SW 1271 (cell line): ENCODE data around the gene GADL1.

ENCODE experiments used
- DNase-seq, 2 experiments: peaks; one replicate each; lab custom pipeline; 2025; lab: John Stamatoyannopoulos, UW

The GADL1 gene

DNA sequence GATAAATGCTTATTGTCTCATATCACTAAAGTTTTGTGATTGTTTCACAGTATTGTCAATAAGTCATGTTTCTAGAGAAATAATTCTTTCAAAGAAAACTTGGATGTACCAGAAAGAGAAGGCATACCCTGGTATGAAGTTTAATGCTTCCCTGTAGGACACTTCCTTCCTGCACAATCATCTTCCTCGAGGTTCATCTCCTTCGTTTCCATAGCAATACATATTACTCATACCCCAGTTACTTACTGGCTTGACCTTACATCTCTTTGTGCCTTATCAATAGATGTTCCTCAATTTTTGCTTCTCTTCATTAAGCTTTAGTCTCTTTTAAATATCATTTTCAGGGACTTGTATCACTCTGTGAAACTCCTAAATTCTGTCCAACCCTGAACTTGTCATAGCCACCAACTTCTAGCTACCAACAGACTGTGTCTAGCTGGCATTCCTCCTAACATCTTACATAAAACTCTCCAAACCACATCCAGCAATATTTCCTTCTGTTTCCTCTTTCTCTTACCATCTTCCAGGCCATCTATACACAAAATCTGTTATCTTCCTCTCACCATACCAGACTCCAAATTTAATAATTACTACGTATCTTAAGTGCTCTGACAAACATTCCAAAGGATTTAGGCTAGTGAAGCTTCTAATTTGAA is 134.3 kb downstream of the GADL1 start:
- no peak for DNase-seq

DNA sequence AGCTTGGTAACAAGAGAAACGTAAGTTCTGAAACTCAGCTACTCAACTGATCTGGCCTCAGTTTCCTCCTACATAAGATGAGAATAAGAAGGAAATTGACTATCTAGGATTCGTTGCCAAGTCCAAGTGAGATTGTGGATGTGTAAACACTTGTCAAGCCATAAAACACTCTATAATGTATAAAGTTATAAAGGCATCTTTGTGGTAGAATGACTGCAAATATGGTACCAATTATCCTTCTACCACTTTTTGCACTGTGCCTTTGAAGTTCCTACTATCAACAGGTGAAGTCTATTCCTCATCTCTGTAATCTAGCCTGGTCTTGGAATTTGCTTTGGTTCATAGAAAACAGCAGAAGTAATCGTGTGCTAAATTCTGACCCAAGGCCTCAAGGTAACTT is 138.2 kb downstream of the GADL1 start:
- no peak for DNase-seq

DNA sequence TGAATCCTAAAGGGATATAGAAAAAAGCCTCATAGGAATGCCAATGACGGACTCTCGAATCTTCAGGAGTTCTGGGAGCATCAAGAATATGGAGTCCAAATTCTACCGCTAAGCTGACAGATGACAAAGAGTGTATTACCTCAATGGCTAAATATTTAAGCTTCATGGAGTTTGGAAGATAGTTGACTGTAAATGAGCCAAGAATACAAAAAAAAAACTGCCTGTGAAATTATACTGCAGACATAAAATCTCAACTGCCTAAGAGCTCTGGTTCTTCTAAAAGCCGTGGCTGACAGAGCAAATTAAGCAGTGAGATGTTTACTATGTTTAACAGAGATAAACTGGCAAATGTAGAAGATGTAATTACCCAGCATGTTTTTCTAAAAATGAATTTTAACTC is 140.0 kb downstream of the GADL1 start:
- DNase-seq = no peak

DNA sequence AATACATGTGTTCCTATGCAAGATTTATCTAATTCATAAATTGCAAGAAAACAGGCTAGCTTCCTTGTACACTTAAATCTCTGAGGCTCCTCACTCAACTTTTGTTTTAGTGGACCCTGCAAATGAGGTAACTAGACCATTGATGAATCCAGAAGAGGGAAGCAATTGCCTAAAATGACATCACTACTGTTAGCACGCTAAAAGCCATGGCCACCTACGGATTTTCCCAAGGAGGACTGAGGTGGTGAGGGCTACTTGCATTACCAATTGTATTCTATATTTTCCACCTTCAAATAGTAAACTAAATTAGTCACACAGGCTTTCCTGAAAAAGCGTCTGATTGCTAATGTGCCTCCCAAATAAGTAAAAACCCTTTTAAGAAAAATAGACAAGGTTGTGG is 140.7 kb downstream of the GADL1 start:
- no peak for DNase-seq

- DNase-seq = no peak
These were observed 141.5 kb downstream of the GADL1 start for GRCh38 chr3:30752970-30753369.

- DNase-seq = no peak
These were observed 142.0 kb downstream of the GADL1 start for GRCh38 chr3:30752491-30752890.

DNA sequence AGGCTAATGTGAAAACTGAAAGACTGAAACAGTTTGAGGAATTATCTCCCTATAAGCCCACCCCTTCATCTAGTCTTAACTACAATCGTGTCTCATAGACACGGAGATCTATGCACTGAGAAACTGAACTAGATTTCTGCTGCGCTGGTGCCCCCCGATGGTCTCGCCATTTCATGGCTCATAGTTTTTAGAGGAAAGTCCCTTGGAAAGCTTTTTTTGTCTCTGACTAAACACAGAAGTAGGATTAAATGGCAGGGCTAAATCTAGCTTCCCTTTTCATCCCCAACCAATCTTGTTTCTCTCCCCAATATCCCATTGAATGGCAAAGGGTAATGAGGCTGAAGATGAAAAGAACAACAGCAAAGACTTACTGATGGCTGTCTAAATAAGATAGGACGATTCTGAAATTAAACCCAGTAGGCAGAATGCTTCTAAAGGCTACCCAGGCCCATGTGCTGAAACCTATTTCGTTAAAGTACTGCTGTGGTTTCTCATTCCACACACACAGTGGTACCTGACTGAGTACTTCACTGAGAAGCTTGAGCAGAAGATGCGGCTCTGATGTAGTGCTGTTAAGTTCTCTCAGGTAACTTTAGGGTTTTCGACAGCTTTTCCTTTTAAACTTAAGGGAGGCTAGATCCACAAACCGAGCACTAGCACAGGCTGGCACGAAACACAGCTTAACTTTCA is 142.7 kb downstream of the GADL1 start:
- peak; percentile 4 to 30 for DNase-seq

DNA sequence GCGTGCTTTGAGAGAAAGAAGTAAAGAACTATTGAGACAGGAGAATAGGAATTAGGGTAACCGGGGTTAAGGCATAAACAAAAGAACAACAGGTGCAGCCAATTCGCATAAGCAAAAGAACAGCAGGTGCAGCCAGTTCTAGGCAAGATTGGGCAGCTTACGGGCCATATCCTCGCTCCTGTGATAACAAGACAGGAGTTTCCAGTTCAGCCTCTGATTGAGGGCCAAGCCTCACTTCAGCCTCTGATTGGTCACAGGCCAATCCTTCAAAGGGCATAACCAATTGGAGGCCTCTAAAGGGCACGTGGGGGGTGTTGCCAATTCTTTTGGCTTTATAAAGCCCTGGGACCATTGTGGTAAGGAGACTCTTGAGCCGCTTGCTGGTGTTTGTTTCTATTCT is 143.5 kb downstream of the GADL1 start:
- no peak for DNase-seq

DNA sequence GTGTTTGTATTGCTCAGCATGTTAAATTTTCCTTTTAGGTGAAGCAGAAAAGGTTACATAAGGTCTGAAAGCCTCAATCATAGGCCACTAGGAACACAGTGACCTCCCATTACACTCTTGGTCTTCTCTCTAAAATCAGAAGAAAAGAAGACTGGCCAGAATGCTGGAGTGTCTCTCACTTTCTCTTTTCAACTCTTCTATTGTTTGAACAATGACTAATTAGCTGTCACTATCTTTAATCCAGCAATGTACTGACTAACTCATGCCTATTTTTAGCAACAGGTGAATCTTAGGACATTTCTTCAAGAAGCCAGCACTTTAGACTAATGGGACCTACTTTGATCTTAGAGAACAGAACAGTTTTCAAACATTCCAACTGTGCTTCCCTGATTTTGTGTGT is 145.2 kb downstream of the GADL1 start:
- no peak for DNase-seq

DNA sequence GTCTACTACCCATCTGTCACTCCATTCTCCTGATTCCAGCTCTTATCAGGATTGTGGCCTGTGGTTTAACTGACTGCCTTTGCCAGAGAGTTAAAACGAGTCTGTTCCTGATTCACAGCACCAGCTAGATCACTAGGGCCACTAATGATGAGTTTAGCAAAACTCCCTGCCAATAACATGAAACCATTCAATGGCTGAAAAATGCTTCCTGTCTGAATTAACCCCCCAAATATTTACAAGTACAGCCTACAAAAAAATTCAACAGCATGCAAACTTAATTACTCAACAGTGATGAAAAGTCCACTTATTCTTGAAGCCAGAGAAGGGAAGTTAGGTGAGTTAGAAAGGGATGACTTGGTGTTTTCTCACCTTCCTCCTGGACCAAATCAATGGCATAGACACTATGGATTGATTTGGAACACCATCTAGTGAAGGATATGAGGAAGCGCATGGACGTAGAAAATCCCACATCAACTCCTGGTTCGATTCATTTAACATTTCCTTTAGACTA is 146.6 kb downstream of the GADL1 start:
- DNase-seq = peak; percentile 55 to 77

DNA sequence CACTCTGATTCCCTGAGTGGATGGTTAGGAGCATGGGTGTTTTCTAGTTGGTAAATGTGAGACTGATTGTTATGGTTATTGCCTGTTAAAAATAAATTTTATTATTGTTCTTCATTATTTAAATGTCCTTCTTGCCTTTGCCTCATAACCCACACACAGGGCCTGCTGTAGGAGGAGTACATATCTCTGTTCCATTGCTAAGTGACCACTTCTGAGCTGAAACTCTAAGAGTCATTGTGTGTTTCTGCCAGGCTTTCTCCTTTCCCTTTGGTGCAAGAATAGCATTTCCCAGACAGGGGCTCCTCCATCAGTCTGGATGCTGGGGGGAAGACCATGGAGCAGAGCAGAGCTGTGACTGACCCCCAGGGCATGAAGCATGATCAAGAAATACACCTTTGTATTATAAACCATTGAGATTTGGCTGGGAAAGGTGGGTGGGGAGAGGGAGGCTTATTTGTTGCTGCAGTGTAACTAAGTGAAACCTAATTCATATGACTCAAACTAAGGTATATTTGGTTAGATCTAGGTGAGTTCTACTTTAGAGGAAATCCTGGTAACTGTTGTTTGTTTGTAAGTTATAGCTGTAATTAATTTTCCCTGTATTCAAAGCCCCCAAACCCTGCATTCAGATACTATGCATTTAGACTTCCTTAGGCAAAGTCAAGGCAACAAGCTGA is 150.7 kb downstream of the GADL1 start:
- no peak for DNase-seq

DNA sequence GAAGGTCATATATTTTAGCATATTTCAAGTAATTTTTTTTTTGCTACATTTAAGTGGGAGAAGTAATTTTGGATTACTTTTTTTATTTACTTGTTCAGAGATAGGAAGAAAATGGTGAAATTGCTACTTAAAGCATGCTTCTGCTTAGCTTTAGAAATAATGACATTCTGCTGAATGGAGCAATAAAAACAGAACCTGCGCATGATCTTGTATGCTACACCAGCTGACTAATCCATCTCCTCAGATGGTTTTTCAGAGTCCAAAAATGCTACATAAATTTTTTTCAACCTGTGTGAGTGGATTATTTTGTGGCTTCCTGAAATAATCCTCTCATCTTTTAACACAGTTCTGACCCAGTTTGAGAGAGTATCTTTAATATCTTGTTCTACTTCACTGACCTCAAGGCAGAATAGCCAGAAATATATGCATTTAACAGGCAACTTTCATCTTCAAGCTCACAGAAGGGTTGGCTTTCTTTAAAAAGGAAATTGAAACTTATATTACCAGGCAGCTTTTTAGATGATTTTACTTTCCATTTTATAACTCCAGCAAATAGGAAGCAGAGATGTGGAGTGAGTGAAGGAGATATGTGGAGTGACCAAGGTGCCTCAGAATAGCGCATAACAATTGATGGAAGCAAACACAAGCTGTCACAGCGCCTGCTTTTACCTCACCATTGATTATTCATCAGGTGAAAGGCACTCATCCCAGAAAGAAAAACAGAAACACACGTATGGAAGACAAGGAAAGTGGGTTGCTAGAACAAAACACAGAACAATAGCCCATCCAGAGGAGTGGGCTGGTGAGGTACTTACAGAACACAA is 151.5 kb downstream of the GADL1 start:
- no peak for DNase-seq

DNA sequence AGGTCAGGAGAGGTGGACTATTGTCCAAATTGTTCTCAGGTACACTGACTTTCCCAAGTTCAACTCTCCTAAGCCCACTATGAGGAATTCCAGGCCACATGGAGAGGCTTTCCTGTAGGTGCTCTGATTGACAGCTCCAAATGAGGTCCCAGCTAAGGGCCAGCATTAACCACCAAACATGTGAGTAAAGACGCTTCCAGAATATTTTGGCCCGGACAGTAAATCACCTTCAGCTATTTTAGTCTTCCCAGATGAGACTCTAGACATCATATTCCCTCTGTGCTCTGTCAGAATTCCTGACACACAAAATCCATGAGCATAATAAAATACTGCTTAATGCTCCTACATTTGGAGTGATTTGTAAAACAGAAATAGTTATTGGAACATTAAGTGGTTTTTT is 152.6 kb downstream of the GADL1 start:
- DNase-seq = no peak

DNA sequence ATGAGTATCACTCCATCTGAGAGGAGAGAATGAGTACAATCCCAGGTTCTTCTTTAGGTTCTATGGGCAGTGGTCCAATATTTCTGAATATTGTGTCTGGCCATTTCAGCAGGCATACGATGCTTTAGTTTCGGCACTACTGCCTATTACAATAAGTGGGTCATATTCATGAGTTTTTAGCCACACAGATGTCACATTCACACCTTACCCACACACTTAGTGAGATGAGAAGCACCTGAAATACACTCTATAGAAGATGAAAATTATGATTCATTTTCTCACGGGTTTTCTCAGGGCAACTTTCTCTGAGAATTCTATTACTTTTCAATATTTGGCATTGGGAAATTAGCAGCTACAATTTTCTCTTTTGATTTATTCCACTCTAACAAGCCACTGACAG is 155.9 kb downstream of the GADL1 start:
- no peak for DNase-seq

DNA sequence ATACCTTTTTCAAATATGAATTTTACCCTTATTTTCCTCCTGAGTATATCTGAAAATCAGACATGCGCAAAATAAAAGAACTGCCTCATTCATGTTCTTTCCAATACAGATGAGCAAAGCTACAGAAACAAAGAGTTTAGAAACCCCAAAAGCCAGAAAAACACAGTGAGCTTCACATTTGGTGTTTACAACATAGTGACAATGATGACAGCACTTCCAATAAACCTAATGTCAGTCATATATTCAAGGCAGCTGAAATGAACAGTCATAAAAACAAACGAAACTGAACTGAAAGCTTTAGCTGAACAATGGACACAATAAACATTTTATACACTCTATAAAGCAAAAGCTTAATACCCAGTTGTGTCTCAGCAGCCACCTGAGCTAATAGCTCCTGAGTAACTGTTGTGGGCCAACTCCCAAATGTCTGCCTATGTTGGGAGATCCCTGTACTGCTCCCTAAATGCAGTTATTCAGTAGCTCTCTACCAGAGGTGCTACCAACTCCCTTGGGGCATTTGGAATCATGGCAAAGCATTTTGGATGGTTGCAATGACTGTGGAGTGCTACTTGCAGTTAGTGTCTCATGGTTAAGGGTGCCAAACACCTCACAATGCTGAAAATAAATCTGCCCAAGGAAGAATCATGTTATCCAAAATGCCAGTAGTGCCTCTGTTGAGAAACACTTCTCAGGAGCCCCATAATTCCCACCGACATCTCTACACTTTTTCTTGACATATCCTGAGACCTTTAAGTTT is 156.5 kb downstream of the GADL1 start:
- no peak for DNase-seq

DNA sequence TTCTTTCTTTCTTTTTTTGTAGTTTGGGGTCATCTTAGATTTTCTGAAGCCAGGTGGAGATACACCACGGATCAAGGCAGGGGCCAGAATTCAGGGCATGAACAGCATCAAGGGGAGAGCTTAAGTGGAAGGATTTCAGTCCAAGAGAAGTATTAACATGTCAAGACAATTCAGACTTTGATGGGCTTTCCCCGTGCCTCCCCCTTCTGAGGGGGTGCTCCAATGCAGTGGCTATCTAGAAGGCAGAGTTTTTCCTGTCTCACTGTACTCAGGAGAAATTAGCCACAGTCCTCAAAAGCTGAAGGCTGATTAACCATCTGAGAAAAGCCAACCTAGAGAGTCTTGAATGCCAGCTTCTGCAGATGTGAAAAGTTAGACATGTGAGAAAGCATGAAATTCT is 160.8 kb downstream of the GADL1 start:
- no peak for DNase-seq

DNA sequence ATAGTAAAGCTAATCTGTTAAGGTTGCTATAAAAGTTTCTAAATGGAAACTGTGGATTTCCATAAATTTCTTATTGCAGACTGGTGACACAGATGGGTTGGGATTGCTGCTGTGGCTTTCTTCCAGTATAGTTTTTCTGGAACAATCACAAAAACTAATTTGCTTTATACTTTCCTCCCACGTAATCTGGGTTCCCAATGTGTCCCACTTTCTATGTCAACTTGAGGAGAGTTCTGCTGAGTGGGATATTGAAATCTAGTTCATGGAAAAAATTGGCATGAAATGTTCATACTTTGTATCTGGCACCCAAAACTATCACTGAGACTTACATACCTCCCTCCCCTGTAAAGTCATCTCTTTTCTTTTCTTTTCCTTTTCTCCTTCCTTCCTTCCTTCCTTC is 161.3 kb downstream of the GADL1 start:
- DNase-seq = no peak

- no peak for DNase-seq
These were observed 163.5 kb downstream of the GADL1 start for GRCh38 chr3:30730967-30731366.

DNA sequence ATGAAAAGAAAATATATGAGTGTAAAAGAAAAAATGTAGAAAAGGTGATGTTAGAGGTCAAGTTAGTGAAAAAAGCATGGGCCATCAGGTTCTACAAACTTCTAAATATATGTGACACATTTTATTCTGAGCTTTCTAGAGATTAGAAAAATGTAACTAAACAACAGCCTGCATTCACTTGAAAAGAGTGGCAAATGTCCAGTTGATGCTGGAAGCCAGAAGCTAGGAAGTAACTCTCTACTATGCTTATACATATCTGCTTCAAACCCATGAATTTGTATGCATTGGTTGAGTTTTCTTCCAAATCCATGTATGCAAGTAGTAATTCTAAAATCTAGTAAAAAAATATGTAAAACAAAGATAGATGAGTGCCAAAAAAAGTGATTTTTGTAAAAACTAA is 164.5 kb downstream of the GADL1 start:
- no peak for DNase-seq

DNA sequence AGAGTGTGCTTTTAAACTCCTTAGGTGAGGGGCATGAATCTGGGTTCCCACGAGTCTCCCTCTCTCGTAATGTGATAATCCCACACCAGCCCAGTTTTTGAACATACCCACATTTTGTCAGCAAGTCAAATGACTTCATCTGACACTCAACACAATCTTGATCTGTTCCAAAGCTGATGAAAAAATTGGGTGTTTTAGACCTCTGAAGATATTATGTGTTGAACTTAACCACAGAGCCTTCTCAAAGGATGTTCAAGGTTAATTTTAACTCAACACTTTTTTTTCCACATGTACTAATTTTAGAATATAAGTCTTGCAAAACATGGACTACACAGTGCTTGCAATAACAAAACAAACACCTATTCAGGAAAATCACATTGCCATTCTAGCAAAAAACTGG is 164.9 kb downstream of the GADL1 start:
- no peak for DNase-seq

GRCh38 chr3:30728143-30728542 is 166.3 kb downstream of the GADL1 start:
- no peak for DNase-seq

GRCh38 chr3:30724863-30725262 is 169.6 kb downstream of the GADL1 start:
- DNase-seq = no peak
